Tibial nerve (tissue), 4 donors: ENCODE measurements around the gene ADGB.
"Not testable (repeated sequence)": the region's sequence is repeated elsewhere in the genome, so short reads cannot be mapped to it uniquely, and the experiment has no call there.

ENCODE experiments used
- EP300 ChIP-seq, 2 donors: sonication (generic); formaldehyde crosslinking; IDR thresholded peaks; one replicate each; pipeline ENCODE4 v1.6.1; 2017; ENCODE audit warnings: antibody characterized with exemption in 2 of 2, mild to moderate bottlenecking in 1 of 2
- POLR2A ChIP-seq, 2 donors: fragments of 450-650 bp; IDR thresholded peaks; one replicate each; pipeline ENCODE4 v1.6.1; 2017; ENCODE audit warnings: antibody characterized with exemption in 2 of 2, mild to moderate bottlenecking in 2 of 2, moderate library complexity in 2 of 2
- TF ChIP-seq, protein P1 (sequence below), 5 experiments: fragments of 200-600 bp in 3 of 5; fragments of 450-650 bp in 2 of 5; sonication (generic) in 3 of 5; IDR thresholded peaks; one replicate each; pipeline ENCODE4 v1.5.1; 2016 to 2019; ENCODE audit warnings: antibody characterized with exemption in 5 of 5, mild to moderate bottlenecking in 3 of 5, moderate library complexity in 2 of 5

- TF ChIP-seq POLR2A, EP300 (IDR thresholded peaks at IDR 0.05): not testable (repeated sequence)
- TF ChIP-seq, protein P1, sequence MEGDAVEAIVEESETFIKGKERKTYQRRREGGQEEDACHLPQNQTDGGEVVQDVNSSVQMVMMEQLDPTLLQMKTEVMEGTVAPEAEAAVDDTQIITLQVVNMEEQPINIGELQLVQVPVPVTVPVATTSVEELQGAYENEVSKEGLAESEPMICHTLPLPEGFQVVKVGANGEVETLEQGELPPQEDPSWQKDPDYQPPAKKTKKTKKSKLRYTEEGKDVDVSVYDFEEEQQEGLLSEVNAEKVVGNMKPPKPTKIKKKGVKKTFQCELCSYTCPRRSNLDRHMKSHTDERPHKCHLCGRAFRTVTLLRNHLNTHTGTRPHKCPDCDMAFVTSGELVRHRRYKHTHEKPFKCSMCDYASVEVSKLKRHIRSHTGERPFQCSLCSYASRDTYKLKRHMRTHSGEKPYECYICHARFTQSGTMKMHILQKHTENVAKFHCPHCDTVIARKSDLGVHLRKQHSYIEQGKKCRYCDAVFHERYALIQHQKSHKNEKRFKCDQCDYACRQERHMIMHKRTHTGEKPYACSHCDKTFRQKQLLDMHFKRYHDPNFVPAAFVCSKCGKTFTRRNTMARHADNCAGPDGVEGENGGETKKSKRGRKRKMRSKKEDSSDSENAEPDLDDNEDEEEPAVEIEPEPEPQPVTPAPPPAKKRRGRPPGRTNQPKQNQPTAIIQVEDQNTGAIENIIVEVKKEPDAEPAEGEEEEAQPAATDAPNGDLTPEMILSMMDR (IDR thresholded peaks at IDR 0.05): not testable (repeated sequence)
Observed at GRCh38 chr6:146568619-146569018, 30.2 kb upstream of the ADGB start.
